HEK293 (cell line): ENCODE measurements around the gene GATAD2A.

Experiments used
- CTCF ChIA-PET: fragments of 350-600 bp; formaldehyde crosslinking; extraction: SDS; loops from one replicate; lab custom pipeline; 2021; ENCODE audit warnings: antibody characterized with exemption; lab: Yijun Ruan, JAX
- POLR2A ChIA-PET: fragments of 300-600 bp; formaldehyde crosslinking; extraction: SDS; loops from one replicate; lab custom pipeline; 2020; ENCODE audit warnings: antibody characterized with exemption, inconsistent platforms; lab: Yijun Ruan, JAX
- H3K27ac ChIP-seq: fragments of 200-500 bp; sonication (Bioruptor generic); 2 replicates; pipeline ENCODE4 v1.5.1; 2014; ENCODE audit warnings: low read depth, low read length, control low read depth, inconsistent platforms; ENCODE audit errors: extremely low read depth
- H3K36me3 ChIP-seq, 2 experiments: fragments of 200-500 bp in 1 of 2; sonication (Bioruptor generic) in 1 of 2; 1 replicate in 1 of 2; 2 replicates in 1 of 2; pipeline ENCODE4 v1.5.1; 2014 to 2017; ENCODE audit warnings: inconsistent platforms in 2 of 2, low read length in 2 of 2; ENCODE audit not compliant: control insufficient read depth in 2 of 2, insufficient read depth in 1 of 2
- H3K4me1 ChIP-seq: fragments of 200-500 bp; sonication (Bioruptor generic); 2 replicates; pipeline ENCODE4 v1.5.1; 2014; ENCODE audit warnings: mild to moderate bottlenecking, low read length, inconsistent platforms; ENCODE audit not compliant: control insufficient read depth, insufficient read depth
- H3K4me3 ChIP-seq: 2 replicates; pipeline ENCODE4 v1.5.1; 2011; ENCODE audit warnings: low read depth, mild to moderate bottlenecking, control low read depth, low read length, moderate library complexity
- H3K9me3 ChIP-seq: fragments of 200-500 bp; sonication (Bioruptor generic); 2 replicates; pipeline ENCODE4 v1.5.1; 2014; ENCODE audit warnings: low read depth, low read length, inconsistent platforms; ENCODE audit not compliant: control insufficient read depth, insufficient read depth
- GLIS1 ChIP-seq: fragments of 450-650 bp; formaldehyde crosslinking; IDR thresholded peaks from 2 replicates; pipeline ENCODE4 v1.5.1; 2016; ENCODE audit warnings: missing biosample characterization, missing genetic modification characterization
- HOXA7 ChIP-seq: sonication (generic); formaldehyde crosslinking; IDR thresholded peaks from 2 replicates; pipeline ENCODE4 v1.8.1; 2022; ENCODE audit warnings: missing genetic modification reagents, borderline replicate concordance
- PRDM1 ChIP-seq: fragments of 450-650 bp; formaldehyde crosslinking; IDR thresholded peaks from 2 replicates; pipeline ENCODE4; 2016; ENCODE audit warnings: missing biosample characterization, missing genetic modification characterization
- SP2 ChIP-seq: fragments of 450-650 bp; formaldehyde crosslinking; IDR thresholded peaks from 2 replicates; pipeline ENCODE4 v1.5.1; 2016; ENCODE audit warnings: missing biosample characterization, missing genetic modification characterization
- ZBTB21 ChIP-seq: fragments of 450-650 bp; formaldehyde crosslinking; IDR thresholded peaks from 2 replicates; pipeline ENCODE4 v1.5.1; 2017; ENCODE audit warnings: missing biosample characterization, missing genetic modification characterization
- ZBTB44 ChIP-seq: fragments of 450-650 bp; IDR thresholded peaks from 2 replicates; pipeline ENCODE4 v1.5.1; 2018; ENCODE audit warnings: missing biosample characterization, mild to moderate bottlenecking, missing genetic modification characterization
- ZBTB49 ChIP-seq: fragments of 450-650 bp; formaldehyde crosslinking; IDR thresholded peaks from 2 replicates; pipeline ENCODE4 v1.5.1; 2016; ENCODE audit warnings: missing biosample characterization, missing genetic modification characterization, low read depth
- ZIC2 ChIP-seq: fragments of 450-650 bp; formaldehyde crosslinking; IDR thresholded peaks from 2 replicates; pipeline ENCODE4 v1.5.1; 2016; ENCODE audit warnings: missing biosample characterization, missing genetic modification characterization
- ZNF10 ChIP-seq: fragments of 450-650 bp; formaldehyde crosslinking; IDR thresholded peaks from 2 replicates; pipeline ENCODE4 v1.5.1; 2017; ENCODE audit warnings: missing biosample characterization, missing genetic modification characterization
- ZNF148 ChIP-seq: fragments of 450-650 bp; formaldehyde crosslinking; IDR thresholded peaks from 2 replicates; pipeline ENCODE4 v1.5.0; 2017; ENCODE audit warnings: missing biosample characterization, missing genetic modification characterization, borderline replicate concordance
- ZNF175 ChIP-seq: fragments of 450-650 bp; formaldehyde crosslinking; IDR thresholded peaks from 2 replicates; pipeline ENCODE4 v1.5.1; 2016; ENCODE audit warnings: missing biosample characterization, missing genetic modification characterization
- ZNF202 ChIP-seq: fragments of 450-650 bp; formaldehyde crosslinking; IDR thresholded peaks from 2 replicates; pipeline ENCODE4 v1.5.1; 2016; ENCODE audit warnings: missing biosample characterization, missing genetic modification characterization, borderline replicate concordance
- ZNF335 ChIP-seq: fragments of 450-650 bp; formaldehyde crosslinking; conservative IDR thresholded peaks from 2 replicates; pipeline ENCODE4 v1.5.1; 2016; ENCODE audit warnings: missing biosample characterization, missing genetic modification characterization
- ZNF354C ChIP-seq: fragments of 450-650 bp; formaldehyde crosslinking; IDR thresholded peaks from 2 replicates; pipeline ENCODE4 v1.5.1; 2016; ENCODE audit warnings: missing biosample characterization, missing genetic modification characterization, low read depth, borderline replicate concordance
- ZNF37A ChIP-seq: fragments of 450-650 bp; IDR thresholded peaks from 2 replicates; pipeline ENCODE4 v1.5.1; 2018; ENCODE audit warnings: missing biosample characterization, missing genetic modification characterization
- ZNF391 ChIP-seq: fragments of 450-650 bp; formaldehyde crosslinking; IDR thresholded peaks from 2 replicates; pipeline ENCODE4 v1.5.1; 2016; ENCODE audit warnings: low read depth, missing biosample characterization, missing genetic modification characterization, borderline replicate concordance
- ZNF561 ChIP-seq: fragments of 450-650 bp; IDR thresholded peaks from 2 replicates; pipeline ENCODE4 v1.5.1; 2018; ENCODE audit warnings: missing biosample characterization, missing genetic modification characterization, borderline replicate concordance
- ZNF600 ChIP-seq: fragments of 450-650 bp; formaldehyde crosslinking; IDR thresholded peaks from 2 replicates; pipeline ENCODE4 v1.5.1; 2016; ENCODE audit warnings: missing biosample characterization, missing genetic modification characterization
- ZNF654 ChIP-seq: fragments of 450-650 bp; formaldehyde crosslinking; IDR thresholded peaks from 2 replicates; pipeline ENCODE4 v1.5.1; 2016; ENCODE audit warnings: low read depth, missing biosample characterization, missing genetic modification characterization
- ZNF660 ChIP-seq: fragments of 450-650 bp; IDR thresholded peaks from 2 replicates; pipeline ENCODE4 v1.5.1; 2018; ENCODE audit warnings: missing biosample characterization, mild to moderate bottlenecking, missing genetic modification characterization
- ZNF704 ChIP-seq: fragments of 450-650 bp; formaldehyde crosslinking; IDR thresholded peaks from 2 replicates; pipeline ENCODE4 v1.5.1; 2016; ENCODE audit warnings: missing biosample characterization, missing genetic modification characterization
- ZXDB ChIP-seq: fragments of 450-650 bp; formaldehyde crosslinking; IDR thresholded peaks from 2 replicates; pipeline ENCODE4 v1.5.1; 2016; ENCODE audit warnings: missing biosample characterization, missing genetic modification characterization

Gene GATAD2A

GRCh38 chr19:19488875-19489690, 83.6 kb downstream of the GATAD2A start (continued):
- no peak for TF ChIP-seq ZNF391 (tag by site-specific recombination)
- TF ChIP-seq SP2 (tag by site-specific recombination): peak; percentile 48

- Histone ChIP-seq H3K4me3 (no peak overlapping the region), H3K9me3 (no peaks in the 10 kb centered on the region), H3K27ac (no peak overlapping the region), H3K36me3 (peaks cover 0 to 43% of the 10 kb centered on the region in 2 experiments; a peak in 2 of 3 replicates), H3K4me1 (peaks cover 11% of the 10 kb centered on the region)
- CTCF ChIA-PET: interaction anchor here (0.6 to 2.7 kb wide), 31 partner anchors 10 to 452 kb away, joined by 3 to 49 read pairs (median 5); partner anchors contain the start of genes GATAD2A and GMIP
- TF ChIP-seq ZNF202 (no peak), ZNF10 (tag by site-specific recombination) (no peak), ZBTB44 (tag by site-specific recombination) (no peak), ZBTB21 (tag by site-specific recombination) (no peak), HOXA7 (CRISPR knock-in tag) (no peak), ZNF175 (tag by site-specific recombination) (no peak), ZIC2 (peak; percentile 33; the same call in 1 of the 2 replicates), ZXDB (tag by site-specific recombination) (no peak), ZNF148 (tag by site-specific recombination) (no peak), ZNF37A (tag by site-specific recombination) (no peak), GLIS1 (tag by site-specific recombination) (0 out of 2 replicates have a peak, but pooled peaks have one; percentile 19), ZNF704 (tag by site-specific recombination) (no peak)
- POLR2A ChIA-PET: interaction anchor here (0.9 to 2.0 kb wide), 4 partner anchors 84 to 147 kb away, joined by 3 to 10 read pairs (median 5); partner anchors contain the start of gene GATAD2A
These were observed 84.3 kb downstream of the GATAD2A start for GRCh38 chr19:19489804-19490204.

GRCh38 chr19:19490214-19490968, 84.9 kb downstream of the GATAD2A start:
- POLR2A ChIA-PET: interaction anchor here (0.9 to 2.0 kb wide), 4 partner anchors 85 to 148 kb away, joined by 3 to 10 read pairs (median 5); partner anchors contain the start of gene GATAD2A
- Histone ChIP-seq H3K27ac (no peak overlapping the region), H3K4me1 (peaks cover 11% of the 10 kb centered on the region), H3K36me3 (peaks cover 0 to 46% of the 10 kb centered on the region in 2 experiments; a peak in 2 of 3 replicates), H3K9me3 (no peaks in the 10 kb centered on the region), H3K4me3 (no peak overlapping the region)
- CTCF ChIA-PET: interaction anchor here (0.5 to 2.7 kb wide), 43 partner anchors 9 to 470 kb away, joined by 3 to 49 read pairs (median 4); partner anchors contain the start of genes GATAD2A and GMIP
- TF ChIP-seq ZNF654: peak; percentile 74
- peak; percentile 73 for TF ChIP-seq ZNF600 (tag by site-specific recombination)
- TF ChIP-seq ZNF561 (tag by site-specific recombination): no peak
- TF ChIP-seq ZNF354C: no peak
- TF ChIP-seq PRDM1 (tag by site-specific recombination): no peak
- peak; percentile 34; the same call in 1 of the 2 replicates for TF ChIP-seq ZNF660 (tag by site-specific recombination)
- peak; percentile 41; the same call in 1 of the 2 replicates for TF ChIP-seq ZNF335
- TF ChIP-seq ZBTB49 (tag by site-specific recombination): no peak
